Body of pancreas (tissue), 4 donors: ENCODE data around the gene RALGPS2.

ENCODE experiments used
- POLR2A ChIP-seq, 3 donors: fragments of 450-650 bp; IDR thresholded peaks; one replicate each; pipeline ENCODE4 v1.6.1; 2016; ENCODE audit warnings: antibody characterized with exemption in 3 of 3, mild to moderate bottlenecking in 2 of 3
- TF ChIP-seq, protein P1 (sequence below), 7 experiments: fragments of 450-650 bp in 4 of 7; fragments of 200-600 bp in 3 of 7; sonication (generic) in 3 of 7; IDR thresholded peaks; one replicate each; pipeline ENCODE4 v1.5.1; 2016 to 2019; ENCODE audit warnings: antibody characterized with exemption in 7 of 7

DNA sequence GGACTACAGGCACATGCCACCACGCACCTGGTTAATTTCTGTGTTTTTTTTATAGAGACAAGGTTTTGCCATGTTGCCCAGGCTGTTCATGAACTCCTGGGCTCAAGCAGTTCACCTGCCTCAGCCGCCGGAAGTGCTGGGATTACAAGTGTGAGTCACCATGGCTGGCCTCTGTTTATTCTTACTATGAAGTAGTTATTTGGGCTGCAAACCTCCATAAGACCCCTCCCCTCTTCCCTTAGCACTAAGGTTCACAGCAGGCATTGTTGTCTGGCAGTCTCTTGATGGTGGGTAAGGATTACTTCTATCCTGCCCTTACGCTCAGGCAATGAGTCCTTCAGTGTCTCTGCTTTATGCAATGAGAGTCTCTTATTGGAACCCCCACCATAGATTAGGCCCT, 94.1 kb downstream of the RALGPS2 start:
- TF ChIP-seq, protein P1, sequence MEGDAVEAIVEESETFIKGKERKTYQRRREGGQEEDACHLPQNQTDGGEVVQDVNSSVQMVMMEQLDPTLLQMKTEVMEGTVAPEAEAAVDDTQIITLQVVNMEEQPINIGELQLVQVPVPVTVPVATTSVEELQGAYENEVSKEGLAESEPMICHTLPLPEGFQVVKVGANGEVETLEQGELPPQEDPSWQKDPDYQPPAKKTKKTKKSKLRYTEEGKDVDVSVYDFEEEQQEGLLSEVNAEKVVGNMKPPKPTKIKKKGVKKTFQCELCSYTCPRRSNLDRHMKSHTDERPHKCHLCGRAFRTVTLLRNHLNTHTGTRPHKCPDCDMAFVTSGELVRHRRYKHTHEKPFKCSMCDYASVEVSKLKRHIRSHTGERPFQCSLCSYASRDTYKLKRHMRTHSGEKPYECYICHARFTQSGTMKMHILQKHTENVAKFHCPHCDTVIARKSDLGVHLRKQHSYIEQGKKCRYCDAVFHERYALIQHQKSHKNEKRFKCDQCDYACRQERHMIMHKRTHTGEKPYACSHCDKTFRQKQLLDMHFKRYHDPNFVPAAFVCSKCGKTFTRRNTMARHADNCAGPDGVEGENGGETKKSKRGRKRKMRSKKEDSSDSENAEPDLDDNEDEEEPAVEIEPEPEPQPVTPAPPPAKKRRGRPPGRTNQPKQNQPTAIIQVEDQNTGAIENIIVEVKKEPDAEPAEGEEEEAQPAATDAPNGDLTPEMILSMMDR (IDR thresholded peaks at IDR 0.05) = no peak
- no peak for TF ChIP-seq POLR2A (IDR thresholded peaks at IDR 0.05)
